SK-MEL-5 (cell line): ENCODE results near the gene ARAP3. TPM values are rescaled to one million over a fixed set of nuclear protein-coding genes. Genes with fewer than 3 reads are reported as not detected.
A peak's percentile ranks its signal among the peaks of the same experiment; 100 is the strongest.

ENCODE experiments used
- DNase-seq: peaks from one replicate; pipeline ENCODE4 v3.0.0-alpha.2; 2016; ENCODE audit warnings: low read depth, low spot score
- in situ Hi-C: cut with HindIII; loops from 2 replicates; pipeline ENCODE4 v1.10.0; 2016; ENCODE audit warnings: low sequenced_read_pairs, high pct_unique_total_duplicates, low pct_unique_long_range_greater_than_20kb
- total RNA-seq: library from RNA; depleted of rRNA; stranded (reverse); fragments of >200 nt; shearing (Covaris generic); gene quantifications from 2 replicates; pipeline ENCODE4 v1.2.3, GENCODE V29; 2014

The ARAP3 gene
- total RNA-seq, 1 experiment from 2014 or later: 0.48 TPM

GRCh38 chr5:141707510-141707909 is 25.5 kb upstream of the ARAP3 start:
- DNase-seq: no peak
- in situ Hi-C loops: no loop called here

DNA sequence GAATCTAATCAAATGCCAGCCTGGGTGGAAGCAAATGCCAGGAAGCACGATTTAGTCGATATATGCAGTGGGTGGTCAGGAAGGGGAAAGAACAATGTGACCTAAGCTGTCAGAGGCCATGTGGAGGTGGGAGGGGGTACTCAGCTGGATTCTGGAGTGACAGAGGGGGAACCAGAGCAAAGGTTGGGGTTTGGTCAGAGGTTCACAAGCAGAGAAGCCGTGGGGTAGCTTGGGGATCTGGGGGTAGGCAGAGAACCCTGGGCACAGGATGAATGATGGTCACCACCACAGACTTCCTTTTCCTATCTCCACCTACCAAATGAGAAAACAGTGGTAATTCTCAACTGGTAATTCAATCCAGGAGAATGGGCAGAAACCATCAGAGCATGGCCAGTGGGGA is 24.1 kb upstream of the ARAP3 start:
- in situ Hi-C loops: no loop called here

DNA sequence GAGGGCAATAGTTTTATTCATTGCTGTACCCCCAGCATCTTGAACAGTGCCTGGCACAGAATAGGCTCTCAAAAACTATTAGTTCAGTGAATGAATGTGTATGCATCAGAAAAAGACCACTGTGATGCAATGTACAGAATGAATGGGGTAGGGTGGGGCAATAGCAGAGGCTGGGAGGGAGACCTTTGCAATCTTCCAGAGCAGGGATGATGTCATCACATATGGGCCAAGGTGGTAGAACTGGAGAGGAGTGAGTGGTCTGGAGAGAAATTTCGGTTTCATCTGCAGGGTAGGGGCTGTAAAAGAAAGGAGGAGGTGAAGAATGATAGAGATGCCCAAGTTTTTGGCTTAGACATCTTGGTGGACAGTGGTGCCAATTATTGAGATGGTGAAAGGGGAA is 23.4 kb upstream of the ARAP3 start:
- in situ Hi-C loops: no loop called here
- no peak for DNase-seq

More for the DNA sequence above, 24.1 kb upstream of the ARAP3 start:
- DNase-seq: no peak

- DNase-seq: no peak
- in situ Hi-C loops: no loop called here
These were observed 22.8 kb upstream of the ARAP3 start for GRCh38 chr5:141704782-141705297.

DNA sequence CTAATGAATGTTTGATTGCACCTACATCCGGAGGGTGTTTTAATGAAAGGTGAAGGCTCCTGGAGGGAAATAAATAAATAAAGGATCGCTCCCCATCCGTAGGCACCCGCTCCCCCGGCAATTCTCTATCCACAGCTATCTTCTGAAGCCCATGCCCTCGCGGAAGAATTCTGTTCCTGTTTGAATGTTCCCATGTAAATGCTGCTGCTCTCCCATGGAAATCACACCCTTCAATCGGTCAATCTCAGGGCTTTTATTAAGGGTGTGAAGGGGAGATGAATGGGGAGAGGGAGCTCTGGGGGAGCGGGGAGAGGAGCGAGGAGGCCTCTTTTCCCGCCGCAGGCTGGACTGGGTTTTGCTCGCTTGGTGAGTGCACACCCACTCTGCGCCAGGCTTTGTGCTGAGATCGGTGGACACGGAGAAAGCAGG is 21.1 kb upstream of the ARAP3 start:
- in situ Hi-C loops: no loop called here
- no peak for DNase-seq

DNA sequence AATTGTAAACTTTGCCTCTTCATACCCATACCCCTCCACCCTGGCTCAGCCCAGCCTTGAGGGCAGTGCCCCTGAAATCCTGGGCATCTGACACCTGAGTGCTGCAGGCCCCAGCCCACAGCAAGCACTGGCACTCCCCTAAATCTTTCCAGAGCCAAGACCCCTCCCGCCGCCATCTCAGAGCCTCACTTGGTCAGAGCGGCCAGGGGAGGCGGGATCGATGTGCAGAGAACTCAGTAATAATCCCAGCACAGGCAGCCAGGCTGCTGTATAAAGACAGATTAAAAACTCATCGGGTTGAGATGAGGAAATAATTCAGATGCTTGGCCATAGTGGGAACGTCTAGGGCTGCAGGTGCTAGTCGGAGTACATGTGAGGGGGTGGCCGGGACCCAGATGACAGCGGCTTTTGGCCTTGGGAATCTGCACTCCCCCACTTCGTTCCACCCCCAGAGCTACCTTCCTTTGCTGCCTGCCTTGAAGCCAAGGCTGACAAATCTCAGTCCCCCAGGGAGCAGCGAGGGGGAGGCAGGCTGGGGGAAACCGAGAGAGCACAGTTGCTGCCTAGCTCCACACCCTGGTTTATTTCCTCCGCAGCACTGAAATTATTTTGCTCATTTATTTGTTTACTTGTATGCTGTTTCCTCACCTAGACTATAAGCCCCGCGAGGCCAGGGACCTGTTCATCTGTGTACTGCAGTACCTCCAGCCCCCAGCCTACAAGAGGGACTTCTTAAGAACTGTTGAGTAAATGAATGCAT is 19.5 kb upstream of the ARAP3 start:
- DNase-seq: no peak
- in situ Hi-C loops: no loop called here

GRCh38 chr5:141697586-141697985 is 15.6 kb upstream of the ARAP3 start:
- in situ Hi-C loops: no loop called here
- DNase-seq: no peak

- in situ Hi-C loops: no loop called here
- no peak for DNase-seq
These were observed 14.4 kb upstream of the ARAP3 start for GRCh38 chr5:141696431-141696830.

DNA sequence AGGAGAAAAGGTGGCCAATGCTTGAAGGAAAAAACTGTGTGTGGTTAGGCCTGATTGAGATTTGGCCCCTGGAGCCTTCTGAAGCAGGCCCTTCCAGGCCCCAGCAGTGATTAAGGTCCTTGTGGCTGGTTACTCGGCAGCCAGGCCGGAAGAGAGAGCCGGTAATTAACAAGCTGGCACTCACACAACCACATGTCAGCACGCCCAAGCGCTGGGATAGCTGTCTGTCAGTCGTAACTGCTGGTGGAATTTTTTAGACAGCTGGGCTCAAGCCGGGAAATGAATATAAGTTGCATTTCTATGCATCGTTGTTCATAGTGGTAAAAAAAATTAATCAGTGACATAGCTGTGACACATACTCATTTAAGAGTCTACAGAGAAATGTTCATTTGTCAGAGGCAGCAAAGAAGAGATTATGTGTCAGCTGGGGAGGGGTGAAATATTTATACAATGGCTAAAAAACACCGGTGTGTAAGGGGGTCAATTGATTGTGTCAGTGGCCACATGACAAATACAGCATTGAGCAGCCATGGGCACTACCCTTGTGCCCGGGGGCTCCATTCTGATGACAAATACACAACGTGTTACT is 13.7 kb upstream of the ARAP3 start:
- in situ Hi-C loops: no loop called here
- DNase-seq: peak; percentile 50

GRCh38 chr5:141694479-141694878 is 12.4 kb upstream of the ARAP3 start:
- in situ Hi-C loops: no loop called here

DNA sequence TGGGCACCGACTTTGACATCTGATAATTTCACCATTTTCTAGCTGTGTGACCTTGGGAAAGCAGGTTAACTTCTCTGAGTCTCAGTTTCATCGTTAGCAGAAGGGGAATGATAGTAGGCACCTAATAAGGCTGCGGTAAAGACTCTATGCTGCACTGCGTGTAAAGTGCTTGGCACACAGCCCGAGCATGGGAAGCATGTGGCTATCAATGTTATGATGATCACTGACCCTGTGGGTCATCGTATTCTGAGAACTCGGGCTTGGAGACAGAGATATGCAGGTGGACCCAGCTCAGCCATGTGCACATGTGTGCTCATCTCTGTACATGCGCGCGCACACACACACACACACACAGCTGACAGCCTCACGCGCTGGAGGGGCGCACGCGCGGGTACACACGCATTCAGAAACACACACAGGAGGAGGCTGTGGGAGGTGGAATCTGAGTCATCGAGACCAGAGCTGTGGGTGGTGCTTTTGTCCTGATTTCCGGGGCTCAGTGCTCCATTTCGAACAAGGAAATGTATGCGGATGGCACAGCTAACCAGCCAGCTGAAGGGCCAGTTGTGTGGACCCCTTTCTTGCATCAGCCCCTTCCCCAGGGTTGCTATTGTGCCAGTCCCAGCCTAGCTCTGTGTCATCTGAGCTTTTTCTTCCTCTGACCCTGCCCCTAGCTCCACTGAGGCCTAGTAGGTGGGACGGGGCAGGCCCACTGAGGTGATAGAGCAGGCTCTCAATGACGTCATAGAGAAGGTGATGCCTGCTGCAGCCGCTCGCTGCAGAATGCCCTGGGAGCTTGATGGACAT is 11.1 kb upstream of the ARAP3 start:
- no peak for DNase-seq

More at GRCh38 chr5:141694479-141694878, 12.4 kb upstream of the ARAP3 start:
- no peak for DNase-seq

GRCh38 chr5:141692533-141692888 is 10.5 kb upstream of the ARAP3 start:
- no peak for DNase-seq

More for the DNA sequence above, 11.1 kb upstream of the ARAP3 start:
- in situ Hi-C loops: no loop called here

GRCh38 chr5:141691867-141692532 is 10.0 kb upstream of the ARAP3 start:
- DNase-seq: peak; percentile 83
- in situ Hi-C loops: no loop called here

More at GRCh38 chr5:141692533-141692888, 10.5 kb upstream of the ARAP3 start:
- in situ Hi-C loops: no loop called here

DNA sequence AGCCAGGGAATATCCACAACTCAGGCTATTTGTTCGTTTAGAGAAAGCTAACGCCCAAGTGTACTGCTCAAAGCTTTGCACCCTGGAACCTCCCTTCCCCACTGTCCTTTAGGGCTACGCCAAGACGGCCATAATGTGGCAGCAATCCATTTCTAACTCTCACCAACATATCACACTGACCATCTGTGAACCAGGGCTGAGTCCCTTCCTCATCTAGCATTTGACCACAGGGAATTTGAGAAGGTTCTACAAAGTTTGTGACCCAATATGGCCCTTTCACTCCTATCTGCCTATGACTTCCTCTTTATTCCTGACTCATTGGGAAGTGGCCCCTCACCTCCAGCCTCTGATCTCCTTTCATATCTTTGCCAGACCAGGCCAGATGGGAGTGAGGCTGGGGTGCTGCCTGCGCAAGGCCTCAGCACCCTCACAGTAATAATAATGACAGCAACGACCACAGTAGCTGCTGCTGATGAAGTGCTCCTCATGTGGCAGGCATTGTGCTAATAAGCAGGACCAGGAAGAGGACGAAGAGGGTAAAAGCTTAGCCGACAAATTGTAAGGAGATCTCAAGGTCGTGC is 9.3 kb upstream of the ARAP3 start:
- in situ Hi-C loops: no loop called here
- no peak for DNase-seq

GRCh38 chr5:141686648-141687416 is 4.8 kb upstream of the ARAP3 start:
- in situ Hi-C loops: no loop called here
- no peak for DNase-seq

GRCh38 chr5:141685591-141685990 is 3.6 kb upstream of the ARAP3 start:
- in situ Hi-C loops: no loop called here
- DNase-seq: no peak

GRCh38 chr5:141683596-141684141 is 1.6 kb upstream of the ARAP3 start:
- no peak for DNase-seq
- in situ Hi-C loops: no loop called here
